CD4-positive, alpha-beta T cell treated with Interleukin-2 at 100 ng/mL for 4 hours (primary cell): ENCODE results near the gene MRPL28.
A peak's percentile ranks its signal among the peaks of the same experiment; 100 is the strongest.
"Not testable (repeated sequence)": the region's sequence is repeated elsewhere in the genome, so short reads cannot be mapped to it uniquely, and the experiment has no call there.

Experiments
- DNase-seq: peaks from one replicate; pipeline ENCODE4 v3.0.0-alpha.2; 2020; ENCODE audit warnings: low spot score

The MRPL28 gene

GRCh38 chr16:359871-360697, 10.3 kb downstream of the MRPL28 start:
- no peak for DNase-seq

GRCh38 chr16:359067-359763, 11.1 kb downstream of the MRPL28 start:
- DNase-seq = no peak

- no peak for DNase-seq
These were observed 13.6 kb downstream of the MRPL28 start for GRCh38 chr16:356741-357140.

- DNase-seq = peak; percentile 61
These were observed 15.3 kb downstream of the MRPL28 start for GRCh38 chr16:354971-355461.

- DNase-seq = no peak
These were observed 16.0 kb downstream of the MRPL28 start for GRCh38 chr16:354291-354881.

GRCh38 chr16:353404-354290, 16.7 kb downstream of the MRPL28 start:
- no peak for DNase-seq

- peak; percentile 100 for DNase-seq
These were observed 17.6 kb downstream of the MRPL28 start, which contains the start of gene AXIN1 for GRCh38 chr16:352547-353403. Gene AXIN1 (minus strand): TSS chr16:352723. CDS start chr16:347025, 5,698 bp downstream.

- peak; percentile 14 for DNase-seq
These were observed 18.4 kb downstream of the MRPL28 start for GRCh38 chr16:351804-352520.

GRCh38 chr16:350203-350602, 20.1 kb downstream of the MRPL28 start:
- DNase-seq = no peak

- no peak for DNase-seq
These were observed 21.1 kb downstream of the MRPL28 start for GRCh38 chr16:349211-349610.

- not testable (repeated sequence) for DNase-seq
These were observed 21.8 kb downstream of the MRPL28 start for GRCh38 chr16:348495-348894.

- DNase-seq = no peak
These were observed 23.1 kb downstream of the MRPL28 start for GRCh38 chr16:347203-347602.

GRCh38 chr16:346587-346986, 23.8 kb downstream of the MRPL28 start:
- DNase-seq = no peak

- DNase-seq = peak; percentile 61
These were observed 24.6 kb downstream of the MRPL28 start for GRCh38 chr16:345772-346171.

- no peak for DNase-seq
These were observed 27.7 kb downstream of the MRPL28 start for GRCh38 chr16:342455-343213.

- DNase-seq = not testable (repeated sequence)
These were observed 28.4 kb downstream of the MRPL28 start for GRCh38 chr16:341974-342336.

- not testable (repeated sequence) for DNase-seq
These were observed 29.0 kb downstream of the MRPL28 start for GRCh38 chr16:341095-341973.

GRCh38 chr16:340370-341091, 29.8 kb downstream of the MRPL28 start:
- DNase-seq = no peak
